ENCODE results near the gene KRT20.

DNA sequence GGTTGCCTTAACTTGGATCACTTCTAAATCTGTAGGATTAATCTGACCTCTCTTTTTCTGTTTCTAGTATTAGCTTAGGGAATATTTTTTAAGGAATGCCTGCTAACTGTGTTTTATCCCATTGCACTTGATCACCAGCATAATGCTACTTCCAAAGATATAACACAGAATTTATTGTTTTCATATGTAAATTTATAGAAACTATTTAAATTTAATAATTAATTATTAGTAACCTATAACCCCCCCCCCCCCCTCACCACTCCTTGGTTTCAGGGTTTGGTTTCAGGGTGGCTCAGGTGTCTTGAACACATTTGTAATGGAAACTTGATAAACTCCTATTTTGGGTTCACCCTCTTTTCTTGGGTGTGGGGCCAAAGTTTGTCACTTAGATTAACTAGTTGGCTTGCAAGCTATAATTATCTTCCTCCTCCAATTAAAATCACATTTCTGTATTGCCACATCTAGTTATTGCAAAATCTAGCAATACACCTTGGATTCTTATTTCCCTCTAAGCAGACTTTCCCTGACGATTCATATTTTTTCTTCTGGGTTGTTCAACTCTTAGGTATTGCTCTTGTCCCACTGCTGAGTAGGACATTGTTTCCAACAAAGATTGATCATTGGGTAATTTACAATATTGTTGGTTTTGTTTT, 36.3 kb downstream of the KRT20 start:
- TF ChIP-seq, protein P1, sequence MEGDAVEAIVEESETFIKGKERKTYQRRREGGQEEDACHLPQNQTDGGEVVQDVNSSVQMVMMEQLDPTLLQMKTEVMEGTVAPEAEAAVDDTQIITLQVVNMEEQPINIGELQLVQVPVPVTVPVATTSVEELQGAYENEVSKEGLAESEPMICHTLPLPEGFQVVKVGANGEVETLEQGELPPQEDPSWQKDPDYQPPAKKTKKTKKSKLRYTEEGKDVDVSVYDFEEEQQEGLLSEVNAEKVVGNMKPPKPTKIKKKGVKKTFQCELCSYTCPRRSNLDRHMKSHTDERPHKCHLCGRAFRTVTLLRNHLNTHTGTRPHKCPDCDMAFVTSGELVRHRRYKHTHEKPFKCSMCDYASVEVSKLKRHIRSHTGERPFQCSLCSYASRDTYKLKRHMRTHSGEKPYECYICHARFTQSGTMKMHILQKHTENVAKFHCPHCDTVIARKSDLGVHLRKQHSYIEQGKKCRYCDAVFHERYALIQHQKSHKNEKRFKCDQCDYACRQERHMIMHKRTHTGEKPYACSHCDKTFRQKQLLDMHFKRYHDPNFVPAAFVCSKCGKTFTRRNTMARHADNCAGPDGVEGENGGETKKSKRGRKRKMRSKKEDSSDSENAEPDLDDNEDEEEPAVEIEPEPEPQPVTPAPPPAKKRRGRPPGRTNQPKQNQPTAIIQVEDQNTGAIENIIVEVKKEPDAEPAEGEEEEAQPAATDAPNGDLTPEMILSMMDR (IDR thresholded peaks at IDR 0.05) = no peak
- no peak for TF ChIP-seq POLR2A (IDR thresholded peaks at IDR 0.05)
- TF ChIP-seq POLR2AphosphoS5 (IDR thresholded peaks at IDR 0.05) = no peak
- TF ChIP-seq EP300 (IDR thresholded peaks at IDR 0.05) = no peak

All from gastroesophageal sphincter (tissue), 3 donors.